Measurements from ENCODE around the gene TMEM89. TPM values are rescaled to one million over a fixed set of nuclear protein-coding genes. Genes with fewer than 3 reads are reported as not detected.

Gene TMEM89
- total RNA-seq, 1 experiment from 2014 or later: not detected

GRCh38 chr3:48598323-48599076 lies 23.1 kb downstream of the TMEM89 start:
- Histone ChIP-seq H3K27me3 (ENCODE audit: control insufficient read depth, insufficient read depth, low read length) (no peaks in the 10 kb centered on the region), H3K27ac (ENCODE audit: low read length) (no peak overlapping the region), H3K36me3 (ENCODE audit: control insufficient read depth, insufficient read depth, low read length) (peaks cover 3% of the 10 kb centered on the region; the same call in 1 of the 2 replicates), H3K9me3 (ENCODE audit: control insufficient read depth, insufficient read depth, low read depth, low read length) (no peaks in the 10 kb centered on the region), H3K4me3 (ENCODE audit: low read depth in 2 of 2, low read length in 2 of 2) (no peak overlapping the region), H3K4me1 (ENCODE audit: control insufficient read depth, insufficient read depth, low read length) (peaks cover 34% of the 10 kb centered on the region)
- ATAC-seq (peak; percentile 28), DNase-seq (ENCODE audit: low read depth, low spot score) (no peak)
- ChIA-PET CTCF (no interaction called here), POLR2A (interaction anchor here (0.5 kb wide), 1 partner anchor 56 kb away, joined by 4 read pairs; no protein-coding TSS in a partner anchor)
- intact Hi-C loops (cut with micrococcal nuclease; ENCODE audit: unreplicated experiment): no loop called here
- in situ Hi-C loops (cut with HindIII; ENCODE audit: low pct_unique_long_range_greater_than_20kb, low sequenced_read_pairs): no loop called here
- no TSS peak for BruUV-seq (replicated peaks)
- TF ChIP-seq, protein P1, sequence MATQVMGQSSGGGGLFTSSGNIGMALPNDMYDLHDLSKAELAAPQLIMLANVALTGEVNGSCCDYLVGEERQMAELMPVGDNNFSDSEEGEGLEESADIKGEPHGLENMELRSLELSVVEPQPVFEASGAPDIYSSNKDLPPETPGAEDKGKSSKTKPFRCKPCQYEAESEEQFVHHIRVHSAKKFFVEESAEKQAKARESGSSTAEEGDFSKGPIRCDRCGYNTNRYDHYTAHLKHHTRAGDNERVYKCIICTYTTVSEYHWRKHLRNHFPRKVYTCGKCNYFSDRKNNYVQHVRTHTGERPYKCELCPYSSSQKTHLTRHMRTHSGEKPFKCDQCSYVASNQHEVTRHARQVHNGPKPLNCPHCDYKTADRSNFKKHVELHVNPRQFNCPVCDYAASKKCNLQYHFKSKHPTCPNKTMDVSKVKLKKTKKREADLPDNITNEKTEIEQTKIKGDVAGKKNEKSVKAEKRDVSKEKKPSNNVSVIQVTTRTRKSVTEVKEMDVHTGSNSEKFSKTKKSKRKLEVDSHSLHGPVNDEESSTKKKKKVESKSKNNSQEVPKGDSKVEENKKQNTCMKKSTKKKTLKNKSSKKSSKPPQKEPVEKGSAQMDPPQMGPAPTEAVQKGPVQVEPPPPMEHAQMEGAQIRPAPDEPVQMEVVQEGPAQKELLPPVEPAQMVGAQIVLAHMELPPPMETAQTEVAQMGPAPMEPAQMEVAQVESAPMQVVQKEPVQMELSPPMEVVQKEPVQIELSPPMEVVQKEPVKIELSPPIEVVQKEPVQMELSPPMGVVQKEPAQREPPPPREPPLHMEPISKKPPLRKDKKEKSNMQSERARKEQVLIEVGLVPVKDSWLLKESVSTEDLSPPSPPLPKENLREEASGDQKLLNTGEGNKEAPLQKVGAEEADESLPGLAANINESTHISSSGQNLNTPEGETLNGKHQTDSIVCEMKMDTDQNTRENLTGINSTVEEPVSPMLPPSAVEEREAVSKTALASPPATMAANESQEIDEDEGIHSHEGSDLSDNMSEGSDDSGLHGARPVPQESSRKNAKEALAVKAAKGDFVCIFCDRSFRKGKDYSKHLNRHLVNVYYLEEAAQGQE (IDR thresholded peaks at IDR 0.05; ENCODE audit: insufficient read depth in 1 of 2, low read depth in 2 of 2, low read length in 1 of 2): no peak
- TF ChIP-seq TCF7L2 (IDR thresholded peaks at IDR 0.05; ENCODE audit: low read depth, low read length): peak; percentile 87
- peak; percentile 18; the same call in 1 of the 2 replicates for TF ChIP-seq POLR2AphosphoS5 (IDR thresholded peaks at IDR 0.05; ENCODE audit: low read depth, low read length)
- TF ChIP-seq CTCF (IDR thresholded peaks at IDR 0.05): no peak

GRCh38 chr3:48597408-48597800 lies 24.2 kb downstream of the TMEM89 start:
- in situ Hi-C loops (cut with HindIII; ENCODE audit: low pct_unique_long_range_greater_than_20kb, low sequenced_read_pairs): no loop called here
- ATAC-seq (no peak), DNase-seq (ENCODE audit: low read depth, low spot score) (no peak)
- no peaks in the 10 kb centered on the region for H3K9me3 ChIP-seq (ENCODE audit: control insufficient read depth, insufficient read depth, low read depth, low read length)
- POLR2A ChIA-PET: no interaction called here
- BruUV-seq (replicated peaks): no TSS peak
- no peaks in the 10 kb centered on the region for H3K27me3 ChIP-seq (ENCODE audit: control insufficient read depth, insufficient read depth, low read length)
- peaks cover 34% of the 10 kb centered on the region for H3K4me1 ChIP-seq (ENCODE audit: control insufficient read depth, insufficient read depth, low read length)
- no peak overlapping the region for H3K27ac ChIP-seq (ENCODE audit: low read length)
- no peak overlapping the region for H3K4me3 ChIP-seq (ENCODE audit: low read depth in 2 of 2, low read length in 2 of 2)
- H3K36me3 ChIP-seq (ENCODE audit: control insufficient read depth, insufficient read depth, low read length): no peaks in the 10 kb centered on the region
- intact Hi-C loops (cut with micrococcal nuclease; ENCODE audit: unreplicated experiment): no loop called here
- TF ChIP-seq POLR2AphosphoS5 (IDR thresholded peaks at IDR 0.05; ENCODE audit: low read depth, low read length): no peak
- TF ChIP-seq, protein P1 (IDR thresholded peaks at IDR 0.05; ENCODE audit: insufficient read depth in 1 of 2, low read depth in 2 of 2, low read length in 1 of 2): no peak
- TF ChIP-seq SIN3A (IDR thresholded peaks at IDR 0.05; ENCODE audit: borderline replicate concordance, insufficient read depth, low read depth, low read length): no peak
- no peak for TF ChIP-seq TCF7L2 (IDR thresholded peaks at IDR 0.05; ENCODE audit: low read depth, low read length)
- TF ChIP-seq CTCF (IDR thresholded peaks at IDR 0.05): no peak
- CTCF ChIA-PET: no interaction called here

Measured in Panc1 (cell line).